Brain microvascular endothelial cell (primary cell): ENCODE results near the gene MAP1B.

Experiments used
- DNase-seq: peaks from one replicate; pipeline ENCODE4 v3.0.0-alpha.2; 2020
- H3K27ac ChIP-seq: fragments of 250-450 bp; sonication (Bioruptor Pico); 2 replicates; pipeline ENCODE4 v1.5.1; 2020; ENCODE audit warnings: mild to moderate bottlenecking, moderate library complexity
- H3K27me3 ChIP-seq: fragments of 250-450 bp; sonication (Bioruptor Pico); replicated peaks from 2 replicates; pipeline ENCODE4 v1.5.1; 2020; ENCODE audit warnings: mild to moderate bottlenecking
- H3K36me3 ChIP-seq: fragments of 250-450 bp; sonication (Bioruptor Pico); replicated peaks from 2 replicates; pipeline ENCODE4 v1.5.1; 2020; ENCODE audit warnings: mild to moderate bottlenecking
- H3K4me3 ChIP-seq: 2 replicates; pipeline ENCODE4 v1.5.1; 2011; ENCODE audit warnings: low read depth, mild to moderate bottlenecking, control low read depth, low read length, moderate library complexity
- in situ Hi-C: cut with HindIII; loops from 2 replicates; pipeline ENCODE4 v1.10.0; 2017; ENCODE audit warnings: low sequenced_read_pairs, low pct_ligation_motif_present
- TF ChIP-seq, protein P1 (sequence below): IDR thresholded peaks from 2 replicates; pipeline ENCODE4 v1.5.1; 2011; ENCODE audit warnings: low read depth, mild to moderate bottlenecking, moderate library complexity, low read length, control low read depth, inconsistent platforms; ENCODE audit errors: missing control alignments

MAP1B gene

GRCh38 chr5:72159501-72159911, 52.2 kb downstream of the MAP1B start:
- in situ Hi-C loops, result no loop called here
- Histone ChIP-seq H3K27ac (peak overlapping the region; percentile 31), H3K36me3 (peaks cover 2% of the 10 kb centered on the region), H3K27me3 (no peaks in the 10 kb centered on the region), H3K4me3 (no peak overlapping the region)
- TF ChIP-seq, protein P1, sequence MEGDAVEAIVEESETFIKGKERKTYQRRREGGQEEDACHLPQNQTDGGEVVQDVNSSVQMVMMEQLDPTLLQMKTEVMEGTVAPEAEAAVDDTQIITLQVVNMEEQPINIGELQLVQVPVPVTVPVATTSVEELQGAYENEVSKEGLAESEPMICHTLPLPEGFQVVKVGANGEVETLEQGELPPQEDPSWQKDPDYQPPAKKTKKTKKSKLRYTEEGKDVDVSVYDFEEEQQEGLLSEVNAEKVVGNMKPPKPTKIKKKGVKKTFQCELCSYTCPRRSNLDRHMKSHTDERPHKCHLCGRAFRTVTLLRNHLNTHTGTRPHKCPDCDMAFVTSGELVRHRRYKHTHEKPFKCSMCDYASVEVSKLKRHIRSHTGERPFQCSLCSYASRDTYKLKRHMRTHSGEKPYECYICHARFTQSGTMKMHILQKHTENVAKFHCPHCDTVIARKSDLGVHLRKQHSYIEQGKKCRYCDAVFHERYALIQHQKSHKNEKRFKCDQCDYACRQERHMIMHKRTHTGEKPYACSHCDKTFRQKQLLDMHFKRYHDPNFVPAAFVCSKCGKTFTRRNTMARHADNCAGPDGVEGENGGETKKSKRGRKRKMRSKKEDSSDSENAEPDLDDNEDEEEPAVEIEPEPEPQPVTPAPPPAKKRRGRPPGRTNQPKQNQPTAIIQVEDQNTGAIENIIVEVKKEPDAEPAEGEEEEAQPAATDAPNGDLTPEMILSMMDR, result no peak
- no peak for DNase-seq

DNA sequence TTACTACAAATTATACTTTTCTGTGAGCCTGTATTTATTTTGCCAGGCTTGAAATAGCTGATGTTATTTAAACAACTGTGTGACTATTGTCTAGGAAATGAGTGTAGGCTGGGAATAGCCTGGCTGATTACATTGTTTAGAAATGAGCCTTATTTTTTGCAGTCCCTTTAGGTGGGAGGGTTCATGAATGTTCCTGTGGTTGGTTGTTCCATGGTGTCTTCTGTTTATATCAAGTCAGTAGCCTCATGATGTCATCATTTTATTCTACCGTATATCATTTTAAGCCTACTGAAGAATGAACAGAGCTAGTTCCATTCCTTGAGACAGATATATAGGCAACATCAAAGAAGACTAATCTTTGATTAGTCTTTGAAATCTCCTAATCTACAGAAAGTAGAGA, 53.1 kb downstream of the MAP1B start:
- in situ Hi-C loops, result no loop called here
- H3K27ac ChIP-seq, result peak overlapping the region; percentile 54
- TF ChIP-seq, protein P1, result no peak
- peak; percentile 77 for DNase-seq
- peaks cover 2% of the 10 kb centered on the region for H3K36me3 ChIP-seq
- H3K4me3 ChIP-seq, result no peak overlapping the region
- H3K27me3 ChIP-seq, result no peaks in the 10 kb centered on the region

GRCh38 chr5:72160959-72161358, 53.7 kb downstream of the MAP1B start:
- Histone ChIP-seq H3K27ac (peak overlapping the region; percentile 54), H3K36me3 (peaks cover 2% of the 10 kb centered on the region), H3K27me3 (no peaks in the 10 kb centered on the region), H3K4me3 (no peak overlapping the region)
- in situ Hi-C loops, result no loop called here
- TF ChIP-seq, protein P1, result no peak
- DNase-seq, result no peak

GRCh38 chr5:72161951-72162350, 54.7 kb downstream of the MAP1B start:
- no peak overlapping the region for H3K4me3 ChIP-seq
- H3K27ac ChIP-seq, result no peak overlapping the region
- peaks cover 6% of the 10 kb centered on the region for H3K36me3 ChIP-seq
- TF ChIP-seq, protein P1, result no peak
- DNase-seq, result no peak
- in situ Hi-C loops, result no loop called here
- H3K27me3 ChIP-seq, result no peaks in the 10 kb centered on the region

DNA sequence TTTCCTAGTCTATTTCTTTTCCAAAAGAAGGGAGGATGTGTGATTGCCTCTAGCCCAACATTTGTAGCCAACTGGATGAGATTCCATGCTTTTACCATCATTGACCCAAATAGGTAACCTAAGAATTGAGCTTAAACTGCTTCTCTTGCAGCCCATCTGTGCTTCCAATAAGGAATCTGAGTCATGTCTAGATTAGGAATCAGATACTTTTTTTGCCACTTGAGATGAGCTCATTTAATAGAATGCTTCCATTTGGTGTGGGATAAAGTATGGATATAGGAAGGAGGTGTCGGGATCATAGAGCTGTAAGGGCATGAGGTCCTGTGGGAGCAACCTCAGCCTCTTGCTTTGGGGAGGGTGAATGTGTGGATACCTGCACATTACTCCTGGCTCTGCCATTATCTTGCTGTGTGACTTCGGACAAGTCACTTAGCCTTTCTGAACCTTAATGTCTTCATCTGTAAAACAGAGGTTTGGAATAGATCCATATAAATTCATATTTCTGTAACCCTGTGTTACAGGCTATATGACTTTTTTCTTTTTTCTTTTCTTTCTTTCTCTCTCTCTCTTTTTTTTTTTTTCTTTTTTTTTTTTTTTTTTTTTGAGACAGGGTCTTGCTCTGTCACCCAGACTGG, 56.2 kb downstream of the MAP1B start:
- Histone ChIP-seq H3K36me3 (peaks cover 10% of the 10 kb centered on the region), H3K4me3 (no peak overlapping the region)
- in situ Hi-C loops, result no loop called here

More for the DNA sequence above, 56.2 kb downstream of the MAP1B start:
- TF ChIP-seq, protein P1, result no peak
- Histone ChIP-seq H3K27ac (no peak overlapping the region), H3K27me3 (no peaks in the 10 kb centered on the region)
- DNase-seq, result no peak
